ENCODE measurements around the gene MAGI1.
"Not testable (repeated sequence)": the region's sequence is repeated elsewhere in the genome, so short reads cannot be mapped to it uniquely, and the experiment has no call there.

Gene MAGI1

DNA sequence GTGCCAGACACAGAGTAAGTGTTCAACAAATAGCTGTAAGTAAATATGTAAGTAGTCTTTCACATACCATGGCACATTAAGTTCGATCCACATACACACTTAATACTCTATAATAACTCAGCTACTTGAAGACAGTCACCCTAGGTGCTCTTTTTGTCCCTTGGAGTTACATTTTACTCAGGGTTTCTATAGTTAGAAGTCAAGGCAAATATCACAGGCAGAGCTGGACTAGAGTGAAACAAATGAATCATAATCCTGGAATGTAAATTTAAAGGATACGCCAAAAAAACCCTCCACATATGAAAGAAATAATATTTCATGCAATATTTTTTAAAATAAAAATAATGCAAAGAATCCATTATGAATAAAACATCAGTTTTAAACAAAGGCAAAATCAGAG, 461.8 kb downstream of the MAGI1 start:
- no peak for DNase-seq

DNA sequence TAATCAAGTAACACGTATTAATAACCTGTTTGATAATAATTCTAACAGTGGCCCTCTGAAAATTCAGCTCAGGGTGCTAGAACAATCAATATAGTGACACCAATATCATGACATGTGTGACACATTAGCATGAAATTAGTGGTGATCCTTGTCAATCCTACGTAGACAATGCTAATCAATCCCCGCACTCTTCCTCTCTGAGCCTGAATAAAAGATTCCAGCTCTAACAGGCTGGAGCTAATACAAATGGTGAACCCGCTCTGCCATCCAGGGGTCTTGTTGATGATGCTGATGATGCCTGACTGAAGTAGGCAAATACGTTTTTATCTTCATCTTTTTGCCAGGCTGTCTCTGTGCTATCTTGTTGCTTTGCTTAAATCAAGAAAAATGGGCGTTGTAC, 462.5 kb downstream of the MAGI1 start:
- no peak for DNase-seq

DNA sequence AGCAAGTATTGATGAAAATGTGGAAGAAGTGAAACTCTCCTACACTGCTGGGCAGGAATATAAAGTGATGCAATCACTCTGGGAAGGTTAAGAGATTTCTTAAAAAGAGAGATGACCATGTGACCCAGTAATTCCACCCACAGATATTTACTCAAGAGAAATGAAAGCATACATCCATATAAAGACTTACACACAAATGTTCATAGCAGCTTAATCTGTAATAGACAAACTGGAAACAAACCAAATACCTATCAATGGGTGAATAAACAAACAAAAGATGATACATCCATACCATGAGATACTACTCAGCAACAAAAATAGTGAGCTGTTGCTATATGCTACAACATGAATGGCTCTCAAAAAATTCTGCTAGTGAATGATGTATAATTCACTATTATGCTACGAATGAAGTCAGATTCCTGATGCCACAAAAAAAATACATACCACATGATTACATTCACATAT, 463.3 kb downstream of the MAGI1 start:
- DNase-seq, result no peak

DNA sequence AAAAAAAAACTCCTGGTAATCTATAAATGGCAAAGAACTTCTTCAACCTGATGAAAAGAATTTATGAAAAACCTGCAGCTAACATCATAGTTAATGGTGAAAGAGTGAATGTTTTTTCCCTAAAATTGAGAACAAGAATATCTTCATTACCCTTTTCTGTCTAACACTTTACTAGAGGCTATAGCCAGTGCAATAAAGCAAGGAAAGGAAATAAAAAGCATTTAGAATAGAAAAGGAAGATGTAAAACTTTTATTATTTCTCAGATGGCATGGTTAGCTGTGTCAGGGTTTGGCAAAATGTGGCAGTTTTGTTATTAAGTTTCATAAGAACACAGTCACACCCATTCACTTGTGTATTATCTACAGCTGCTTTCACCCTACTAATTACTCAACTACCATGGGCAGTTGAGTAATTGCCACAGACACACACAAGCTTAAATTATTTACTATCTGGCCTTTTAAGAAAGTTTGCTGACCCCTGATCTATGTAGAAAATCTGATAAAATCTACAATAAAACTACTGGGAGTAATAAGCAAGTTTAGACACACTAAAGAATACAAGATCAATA, 465.1 kb downstream of the MAGI1 start:
- no peak for DNase-seq

DNA sequence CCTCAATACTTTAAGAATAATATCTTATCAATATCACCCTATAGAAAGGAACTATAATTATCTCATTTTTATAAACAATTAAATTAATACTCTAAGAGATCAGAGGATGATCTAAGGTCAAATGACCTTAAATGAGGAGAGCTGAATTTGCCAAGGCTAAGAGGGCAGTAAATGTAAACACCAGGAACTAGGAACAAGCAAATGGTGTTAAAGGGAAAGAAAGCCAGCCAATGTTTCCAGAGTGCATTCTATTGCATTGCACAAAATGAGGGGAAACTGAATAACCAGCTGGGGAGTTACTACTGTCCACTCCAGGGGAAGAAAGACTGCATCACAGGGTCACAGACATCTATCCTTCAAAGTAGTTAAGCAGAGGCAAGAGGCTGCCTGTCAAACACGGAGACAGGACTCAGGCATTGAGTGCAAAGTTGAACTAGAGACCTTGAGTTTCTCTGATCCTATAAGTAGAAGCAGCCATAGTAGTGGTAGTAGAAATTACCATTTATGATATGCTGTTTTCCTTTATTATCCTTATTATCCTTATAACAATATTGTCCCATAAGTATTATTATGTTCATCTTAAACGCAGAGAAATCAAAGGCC, 466.4 kb downstream of the MAGI1 start:
- DNase-seq, result no peak

DNA sequence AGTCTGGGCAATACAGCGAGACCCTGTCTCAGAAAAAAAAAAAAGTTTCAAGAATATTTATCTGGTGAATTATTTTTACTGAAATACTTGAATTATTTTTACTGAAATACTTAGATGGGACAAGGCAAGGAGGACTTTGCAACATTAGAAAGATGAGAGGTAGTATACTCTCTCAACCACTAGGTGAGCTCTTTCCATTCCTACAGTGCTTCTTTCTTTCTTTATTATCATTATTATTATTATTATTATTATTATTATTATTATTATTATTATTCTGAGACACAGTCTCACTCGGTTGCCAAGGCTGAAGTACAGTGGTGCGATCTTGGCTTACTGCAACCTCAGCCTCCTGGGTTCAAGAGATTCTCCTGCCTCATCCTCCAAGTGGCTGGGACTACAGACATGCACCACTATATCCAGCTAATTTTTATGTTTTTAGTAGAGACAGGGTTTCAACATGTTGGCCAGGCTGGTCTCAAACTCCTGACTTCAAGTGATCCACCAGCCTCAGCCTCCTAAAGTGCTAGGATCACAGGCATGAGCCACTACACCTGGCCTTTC, 468.8 kb downstream of the MAGI1 start:
- DNase-seq, result no peak

DNA sequence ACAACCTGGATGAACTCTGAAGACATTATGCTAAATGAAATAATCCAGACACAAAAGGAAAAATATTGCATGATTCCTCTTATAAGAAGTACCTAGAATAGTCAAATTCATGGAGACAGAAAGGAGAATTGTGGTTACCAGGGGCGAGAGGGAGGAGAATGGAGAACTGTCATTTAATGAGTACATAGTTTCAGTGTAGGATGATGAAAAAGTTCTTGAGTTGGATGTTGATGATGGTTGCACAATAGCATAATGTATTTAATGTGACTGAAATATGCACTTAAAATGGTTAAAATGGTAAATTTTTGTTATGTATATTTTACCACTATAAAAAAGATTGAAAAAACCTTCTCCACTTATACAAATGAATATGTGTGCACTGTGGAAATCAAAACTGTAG, 469.6 kb downstream of the MAGI1 start:
- no peak for DNase-seq

DNA sequence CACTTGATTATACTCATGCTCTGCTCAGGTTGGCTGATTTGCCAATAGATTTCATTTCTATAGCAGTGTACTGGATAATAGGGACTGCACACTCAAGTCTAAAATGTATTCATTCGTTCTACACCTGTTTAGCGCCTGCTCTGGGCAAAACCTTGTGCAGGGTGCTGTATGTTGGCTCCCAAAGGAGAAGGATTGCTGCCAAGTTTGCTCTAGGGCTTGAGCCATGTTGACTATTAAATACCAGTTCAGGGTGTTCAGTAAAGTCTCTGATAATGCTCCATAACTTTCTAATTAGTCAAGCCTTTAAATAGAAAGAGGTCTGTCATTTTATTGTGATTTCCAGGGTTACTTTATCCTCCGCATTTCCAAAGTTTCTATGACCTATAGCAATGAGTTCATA, 470.2 kb downstream of the MAGI1 start:
- DNase-seq, result no peak

DNA sequence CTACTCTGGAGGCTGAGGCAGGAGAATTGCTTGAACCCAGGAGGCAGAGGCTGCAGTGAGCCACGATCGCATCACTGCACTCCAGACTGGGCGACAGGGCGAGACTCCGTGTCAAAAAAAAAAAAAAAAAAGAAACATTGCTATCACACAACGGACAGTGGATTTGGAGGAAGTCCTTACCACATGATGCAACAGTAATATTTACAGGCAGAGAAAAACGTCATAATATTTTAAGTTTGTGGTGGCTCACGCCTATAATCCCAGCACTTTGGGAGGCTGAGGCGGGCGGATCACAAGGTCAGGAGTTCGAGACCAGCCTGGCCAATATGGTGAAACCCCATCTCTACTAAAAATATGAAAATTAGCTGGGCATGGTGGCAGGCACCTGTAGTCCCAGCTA, 473.0 kb downstream of the MAGI1 start:
- not testable (repeated sequence) for DNase-seq

DNA sequence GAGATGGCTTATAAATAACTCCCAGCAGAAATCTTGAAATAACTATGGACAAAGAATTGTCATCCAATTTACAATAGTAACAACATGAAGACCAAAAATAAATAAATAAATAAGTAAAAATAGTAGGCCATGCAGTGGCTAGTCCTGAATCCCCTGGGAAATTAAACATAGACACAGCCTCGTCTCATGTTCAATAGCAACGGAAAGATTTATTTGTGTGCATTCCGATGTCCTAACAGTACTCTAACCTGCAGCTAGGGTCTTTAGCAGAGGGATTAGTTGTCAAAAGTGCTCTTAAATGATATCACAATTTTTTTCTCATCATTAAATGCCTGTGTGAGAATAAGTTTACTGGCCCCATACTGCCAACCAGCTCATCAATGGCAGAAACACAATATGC, 474.2 kb downstream of the MAGI1 start:
- DNase-seq, result no peak

DNA sequence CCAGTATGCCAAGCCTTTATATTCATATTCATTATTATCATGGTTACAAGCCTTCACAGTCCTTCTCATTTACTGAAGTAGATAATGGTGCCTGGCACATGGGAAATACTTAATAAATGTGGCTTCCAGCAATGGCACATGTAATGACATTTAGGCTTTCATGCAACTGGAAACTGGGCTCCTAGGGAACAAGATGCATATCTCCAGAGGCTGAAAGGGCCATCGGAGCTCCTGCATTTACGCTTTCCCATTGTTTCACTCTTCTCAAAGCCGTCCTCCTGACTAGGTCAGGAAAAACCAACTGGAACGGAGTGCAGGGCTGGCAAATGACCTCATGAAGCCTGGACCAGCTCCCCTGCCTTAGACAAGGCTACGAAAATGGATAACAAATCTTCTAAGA, 474.9 kb downstream of the MAGI1 start:
- DNase-seq, result no peak

DNA sequence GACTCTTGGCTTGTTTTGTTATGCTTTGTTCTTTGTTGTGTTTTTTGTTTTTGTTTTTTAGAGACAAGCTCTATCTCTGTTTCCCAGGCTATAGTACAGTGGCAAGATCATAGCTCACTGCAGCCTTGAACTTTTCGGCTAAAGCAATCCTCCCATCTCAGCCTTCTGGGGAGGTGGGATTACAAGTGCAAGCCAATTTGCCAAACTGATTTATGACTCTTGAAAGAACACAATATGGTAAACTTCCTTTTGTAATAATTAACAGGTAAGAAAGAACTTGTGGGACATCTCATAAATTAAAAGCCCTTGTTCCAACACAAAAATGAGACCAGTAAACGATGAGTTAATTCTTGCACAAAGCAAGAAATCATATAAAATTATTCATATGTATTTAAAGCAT, 476.3 kb downstream of the MAGI1 start:
- DNase-seq, result no peak

DNA sequence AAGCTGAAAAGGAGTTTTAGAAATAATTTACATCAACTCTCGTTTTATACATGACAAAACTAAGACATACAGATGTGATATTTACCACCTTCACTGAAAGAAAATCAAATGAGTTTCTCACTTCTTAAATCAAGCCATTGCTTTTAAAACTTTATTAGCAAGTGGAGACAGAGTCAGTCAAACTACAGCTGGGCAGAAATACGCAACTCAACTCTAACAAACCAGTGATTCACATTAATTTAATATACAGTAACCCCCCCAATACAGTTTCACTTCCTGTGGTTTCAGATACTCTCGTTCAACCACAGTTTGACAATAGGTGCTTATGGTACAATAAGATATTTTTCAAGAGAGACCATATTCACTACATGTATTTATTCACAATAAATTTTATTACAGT, 477.1 kb downstream of the MAGI1 start:
- no peak for DNase-seq

DNA sequence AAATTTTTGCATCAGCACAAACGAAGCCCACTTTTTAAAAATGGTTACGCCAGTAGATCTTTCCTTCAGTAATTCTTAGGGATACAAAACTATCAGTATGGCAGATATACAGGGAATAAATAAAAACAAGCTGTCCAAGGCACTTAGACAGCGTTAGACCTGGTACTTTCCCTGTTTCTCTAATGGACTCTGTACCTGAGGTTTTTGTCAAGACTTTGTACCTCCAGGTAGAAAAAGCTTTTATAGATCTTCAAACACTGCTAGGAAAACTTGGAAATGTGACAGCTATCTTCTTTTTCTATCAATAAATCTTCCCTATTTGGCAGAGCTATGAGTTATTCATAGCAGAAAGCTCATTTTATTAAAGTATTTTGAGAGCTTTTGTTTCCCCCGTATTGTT, 477.8 kb downstream of the MAGI1 start:
- no peak for DNase-seq

DNA sequence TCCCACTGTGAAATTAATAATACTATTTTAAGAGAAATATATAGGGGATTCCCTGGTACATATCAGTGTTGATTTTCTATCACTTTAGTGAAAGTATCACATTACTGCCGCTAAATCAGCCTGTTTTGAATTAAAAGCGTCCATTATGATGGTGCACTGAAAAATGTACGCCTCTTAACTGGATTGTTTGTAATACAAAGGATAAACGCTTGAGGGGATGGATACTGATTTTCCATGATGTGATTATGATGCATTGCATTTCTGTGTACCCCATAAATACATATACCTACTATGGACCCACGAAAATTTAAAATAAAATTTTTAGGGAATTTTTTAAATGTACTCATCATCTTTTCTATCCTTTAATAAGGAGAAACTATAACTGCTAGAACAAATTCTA, 478.6 kb downstream of the MAGI1 start:
- no peak for DNase-seq

DNA sequence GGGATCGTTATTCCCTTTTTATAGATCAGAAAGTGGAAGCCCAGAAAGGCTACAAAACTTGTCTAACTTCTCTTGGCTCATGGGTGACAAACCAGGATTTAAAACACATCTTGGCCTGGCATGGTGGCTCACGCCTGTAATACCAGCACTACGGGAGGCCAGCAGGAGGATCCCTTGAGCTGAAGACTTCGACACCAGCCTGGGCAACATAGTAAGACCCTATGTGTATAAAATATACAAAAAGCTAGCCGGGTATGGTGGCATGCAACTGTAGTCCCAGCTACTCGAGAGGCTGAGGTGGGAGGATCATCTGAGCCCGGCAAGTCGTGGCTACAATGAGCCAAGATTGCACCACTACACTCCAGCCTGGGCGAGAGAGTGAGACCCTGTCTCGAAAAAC, 479.1 kb downstream of the MAGI1 start:
- no peak for DNase-seq

DNA sequence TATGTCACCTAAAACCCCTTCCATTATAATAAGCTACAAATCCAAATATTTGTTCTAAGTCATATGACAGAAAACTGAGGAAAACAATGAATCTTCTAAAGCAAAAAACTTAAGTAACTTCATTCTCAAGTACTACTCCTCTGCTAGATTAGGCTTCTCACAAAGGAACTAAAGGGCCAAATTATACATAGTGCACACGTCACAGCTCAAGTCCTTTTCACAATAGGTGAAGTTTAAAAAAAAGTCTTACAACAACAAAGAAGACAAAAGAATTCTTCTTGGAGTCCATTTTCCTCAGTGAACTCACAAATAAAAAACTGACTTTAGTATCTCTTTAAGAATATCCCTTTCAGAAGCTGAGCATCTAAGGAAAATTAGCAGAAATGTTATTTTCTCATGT, 479.9 kb downstream of the MAGI1 start:
- DNase-seq, result no peak

DNA sequence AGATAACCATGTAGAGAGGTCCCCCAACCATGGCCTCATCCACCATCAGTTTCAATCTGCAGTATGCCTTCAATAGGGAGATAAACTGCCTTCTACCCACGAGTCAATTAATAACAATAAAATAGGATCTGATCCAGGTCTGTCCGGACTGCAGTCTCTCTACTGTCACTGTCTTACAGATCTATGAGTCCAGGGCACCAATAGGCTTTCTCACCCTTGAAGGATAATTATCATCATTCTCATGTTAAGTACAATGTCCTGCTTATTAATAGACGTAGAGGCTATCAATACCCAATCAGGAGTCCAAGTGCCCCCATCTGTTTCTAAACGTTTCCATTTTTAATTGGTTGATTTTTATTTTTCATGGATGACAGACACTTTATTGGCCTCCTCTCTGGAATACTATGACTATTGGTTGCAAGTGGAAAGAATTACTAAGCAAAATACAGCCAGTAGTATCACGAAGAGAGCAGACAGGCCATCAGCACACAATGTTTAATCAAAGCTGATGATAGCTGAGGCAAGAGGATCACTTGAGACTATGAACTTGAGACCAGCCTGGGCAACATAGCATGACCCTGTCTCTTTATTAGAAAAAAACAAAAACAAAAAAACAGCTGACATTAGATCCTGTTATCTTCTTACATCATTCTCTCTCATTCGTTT, 480.7 kb downstream of the MAGI1 start:
- no peak for DNase-seq

DNA sequence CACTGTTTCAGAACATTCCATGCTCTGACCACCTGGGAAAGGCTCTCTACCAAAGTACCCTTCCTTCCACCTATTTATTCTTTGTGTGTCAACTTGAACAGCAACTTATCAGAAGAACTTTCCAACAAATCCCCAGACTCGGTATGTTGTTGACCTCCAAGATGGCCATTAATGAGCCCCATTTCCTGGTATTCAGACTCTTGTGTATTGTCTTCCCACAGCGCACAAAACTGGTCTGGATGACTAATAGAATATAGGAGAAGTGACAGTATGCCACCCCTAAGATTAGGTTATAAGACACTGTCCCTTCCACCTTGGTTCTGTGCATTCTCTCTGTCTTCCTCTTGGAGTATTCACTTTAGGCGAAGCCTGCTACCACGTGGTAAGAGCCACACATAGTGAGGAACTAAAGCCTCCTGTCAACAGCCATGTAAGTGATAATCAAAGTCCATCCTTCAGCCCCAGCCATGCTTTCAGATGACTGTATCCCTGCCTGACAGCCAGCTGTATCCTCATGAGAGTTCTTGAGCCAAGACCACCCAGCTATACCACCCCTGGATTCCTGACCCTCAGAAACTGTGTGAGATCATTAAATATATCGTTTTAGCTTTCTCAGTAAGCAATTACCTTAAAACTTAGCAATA, 481.7 kb downstream of the MAGI1 start:
- DNase-seq, result no peak

DNA sequence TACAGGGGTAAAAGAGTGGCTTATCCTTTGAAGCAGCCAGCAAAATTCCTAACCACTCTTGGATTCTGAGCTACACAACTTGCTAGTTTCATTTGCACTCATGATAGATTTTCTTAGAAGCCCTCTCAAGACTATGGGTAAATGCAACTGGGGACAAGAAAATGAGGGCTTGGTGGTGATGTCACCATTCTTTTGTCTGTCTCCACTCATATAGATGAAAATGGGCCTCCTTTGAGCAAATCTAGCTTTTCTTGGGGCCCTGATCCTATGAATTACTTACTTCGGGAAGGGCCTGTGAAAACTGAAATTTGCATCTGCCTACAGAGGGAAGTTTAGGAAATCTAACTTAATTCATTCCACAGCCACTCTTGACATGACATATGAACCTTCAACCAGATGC, 486.3 kb downstream of the MAGI1 start:
- no peak for DNase-seq

DNA sequence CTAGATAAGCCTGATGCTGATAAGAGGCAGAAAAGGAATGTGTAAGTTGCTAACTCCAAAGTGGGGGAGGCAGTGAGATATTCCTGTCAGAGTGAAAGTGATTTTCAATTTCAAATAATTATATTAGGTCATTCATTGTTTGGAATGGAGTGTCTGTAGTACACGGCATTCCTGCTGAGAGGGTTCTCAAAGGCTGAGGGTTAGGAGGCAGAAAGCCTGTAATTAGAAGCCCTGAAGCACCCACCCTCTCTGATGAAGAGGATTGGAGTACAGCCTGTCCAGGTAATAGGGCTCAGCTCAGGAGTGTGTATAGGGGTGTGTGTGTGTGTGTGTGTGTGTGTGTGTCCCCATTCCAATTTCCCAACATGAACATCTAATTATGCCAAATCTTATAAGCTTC, 486.8 kb downstream of the MAGI1 start:
- DNase-seq, result peak; percentile 7

DNA sequence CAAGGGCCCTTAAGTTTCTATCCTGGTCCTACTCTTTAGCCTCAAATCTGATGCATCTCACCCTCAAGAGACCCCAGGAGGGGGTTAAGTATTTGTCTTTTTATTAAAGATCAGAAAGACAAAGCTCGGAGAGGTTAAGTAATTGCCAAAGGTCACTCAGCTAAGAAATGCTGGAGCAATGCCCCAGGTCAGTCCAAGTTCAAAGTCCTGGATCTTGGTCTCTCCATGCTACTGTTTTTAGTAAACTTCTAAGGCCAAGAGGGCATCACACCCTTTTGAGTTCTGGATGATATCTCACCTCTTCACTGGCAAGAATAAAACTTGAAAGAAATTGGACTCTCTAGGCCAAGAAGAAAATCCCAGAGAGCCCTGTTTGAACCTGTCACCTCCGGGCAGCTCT, 488.6 kb downstream of the MAGI1 start:
- no peak for DNase-seq

DNA sequence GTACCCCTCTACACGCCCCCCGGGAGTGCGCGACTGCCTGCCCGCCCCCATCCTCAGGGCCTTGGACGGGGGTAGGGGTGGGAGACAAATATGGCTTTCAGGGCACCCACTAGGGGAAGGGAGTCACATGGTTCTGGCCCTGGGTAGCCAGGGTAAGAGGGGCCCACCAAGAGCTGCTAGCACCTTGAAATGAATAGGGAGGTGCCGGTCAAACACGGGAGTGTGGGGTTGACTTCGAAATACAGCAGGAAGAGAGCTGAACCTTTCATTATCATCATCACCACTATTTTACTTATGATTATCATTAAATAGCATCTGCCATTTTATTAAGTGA, 489.1 kb downstream of the MAGI1 start:
- DNase-seq, result no peak
